Cardiac muscle cell (in vitro differentiated cells and primary cell): ENCODE measurements around the gene GRID1. TPM values are rescaled to one million over a fixed set of nuclear protein-coding genes. Genes with fewer than 3 reads are reported as not detected.

Source experiments
- DNase-seq, 2 donors: peaks; one replicate each; pipeline versions ENCODE4 v3.0.0 to v3.0.0-alpha.2; 2010 to 2017; ENCODE audit warnings: low read depth in 1 of 2, low spot score in 1 of 2
- H3K27ac ChIP-seq: fragments of 200-600 bp; sonication (generic); 2 replicates; pipeline ENCODE4 v1.5.1; 2016
- H3K27me3 ChIP-seq: fragments of 200-600 bp; sonication (generic); 2 replicates; pipeline ENCODE4 v1.6.0; 2016; ENCODE audit warnings: control low read depth
- H3K36me3 ChIP-seq: fragments of 200-600 bp; sonication (generic); 2 replicates; pipeline ENCODE4 v1.5.1; 2016; ENCODE audit warnings: control low read depth
- H3K4me1 ChIP-seq: fragments of 200-600 bp; sonication (generic); 2 replicates; pipeline ENCODE4 v1.8.1; 2017; ENCODE audit warnings: low read depth, mild to moderate bottlenecking, mixed run types
- H3K4me3 ChIP-seq: fragments of 200-600 bp; sonication (generic); 2 replicates; pipeline ENCODE4 v1.5.1; 2016; ENCODE audit warnings: mild to moderate bottlenecking
- H3K9me3 ChIP-seq: fragments of 200-600 bp; sonication (generic); 2 replicates; pipeline ENCODE4 v1.5.1; 2017; ENCODE audit warnings: low read depth, mild to moderate bottlenecking, control low read depth
- CTCF ChIP-seq: IDR thresholded peaks from 2 replicates; pipeline ENCODE4 v1.5.1; 2012; ENCODE audit warnings: low read depth, mild to moderate bottlenecking, low read length
- polyA plus RNA-seq: library from polyadenylated mRNA; unstranded; fragments of >200 nt; fragmentation: Nextera tagmentation; extraction: Ambion mirVana; gene quantifications from 2 replicates; pipeline ENCODE4 v1.2.1, GENCODE V29; 2016
- total RNA-seq: library from RNA; depleted of rRNA; stranded (reverse); fragments of >200 nt; gene quantifications from 2 replicates; pipeline ENCODE4 v1.2.3, GENCODE V29; 2016

Gene GRID1
- total and polyA plus RNA-seq, 2 experiments from 2014 or later: 1.5 to 1.6 TPM

GRCh38 chr10:86401588-86402282, 35.1 kb upstream of the GRID1 start:
- no peak overlapping the region for H3K27ac ChIP-seq
- H3K27me3 ChIP-seq: peaks cover 42% of the 10 kb centered on the region
- H3K9me3 ChIP-seq: no peaks in the 10 kb centered on the region
- H3K4me3 ChIP-seq: peak overlapping the region; percentile 49
- peak in 1 of 2 donors; percentile 23 for DNase-seq
- no peaks in the 10 kb centered on the region for H3K4me1 ChIP-seq
- TF ChIP-seq CTCF: no peak
- H3K36me3 ChIP-seq: no peaks in the 10 kb centered on the region

GRCh38 chr10:86400705-86401587, 34.4 kb upstream of the GRID1 start:
- no peaks in the 10 kb centered on the region for H3K4me1 ChIP-seq
- H3K36me3 ChIP-seq: no peaks in the 10 kb centered on the region
- peaks cover 47% of the 10 kb centered on the region for H3K27me3 ChIP-seq
- H3K4me3 ChIP-seq: peak overlapping the region; percentile 49
- DNase-seq: peak; percentile 42 to 59
- no peaks in the 10 kb centered on the region for H3K9me3 ChIP-seq
- TF ChIP-seq CTCF: peak; percentile 25
- H3K27ac ChIP-seq: no peak overlapping the region

DNA sequence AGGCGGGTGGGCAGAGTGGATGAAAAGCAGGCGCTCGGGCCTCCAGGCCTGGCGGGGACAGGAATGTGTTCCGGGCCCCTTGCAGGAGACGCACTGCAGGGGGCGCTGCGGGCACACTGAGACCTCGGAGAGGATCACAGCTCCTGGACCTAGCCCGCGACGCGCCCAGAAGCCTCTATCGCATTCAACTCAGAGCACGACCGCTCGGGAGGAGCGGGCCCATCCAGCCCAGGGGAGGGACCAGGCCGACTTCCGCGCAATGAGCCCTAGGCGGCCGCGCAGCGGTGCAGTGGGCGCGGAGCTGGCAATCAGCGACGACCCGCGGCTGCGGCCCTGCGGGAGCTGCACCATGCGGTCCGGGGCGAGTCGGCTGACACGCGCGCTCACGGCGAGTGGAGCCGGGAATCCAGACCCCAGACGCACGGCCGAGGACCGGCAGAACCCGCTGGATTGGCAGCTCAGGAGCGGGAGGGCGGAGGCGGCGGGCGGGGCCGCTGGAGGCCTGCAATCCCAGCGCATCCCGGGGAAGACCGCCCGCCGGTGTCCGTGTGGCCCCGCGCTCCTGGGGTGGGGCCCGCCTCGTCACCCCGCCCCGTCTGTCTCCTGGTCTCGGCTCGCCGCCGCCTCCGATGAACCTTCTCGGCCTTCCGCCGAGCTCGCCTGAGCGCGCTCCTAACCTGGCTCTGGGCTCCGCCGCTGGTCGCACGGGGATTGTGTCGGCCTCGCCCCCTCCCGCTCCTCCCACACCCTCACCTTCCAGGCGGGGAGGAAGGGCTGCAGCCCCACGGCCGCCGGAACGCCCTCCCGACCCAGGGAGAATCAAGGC, 33.5 kb upstream of the GRID1 start:
- Histone ChIP-seq H3K36me3 (no peaks in the 10 kb centered on the region), H3K9me3 (no peaks in the 10 kb centered on the region), H3K4me3 (peak overlapping the region; percentile 49), H3K27ac (no peak overlapping the region), H3K27me3 (peaks cover 49% of the 10 kb centered on the region), H3K4me1 (no peaks in the 10 kb centered on the region)
- TF ChIP-seq CTCF: peak; percentile 86
- peak; percentile 98 to 99 for DNase-seq

- H3K4me3 ChIP-seq: no peak overlapping the region
- no peaks in the 10 kb centered on the region for H3K9me3 ChIP-seq
- peaks cover 49% of the 10 kb centered on the region for H3K27me3 ChIP-seq
- no peak overlapping the region for H3K27ac ChIP-seq
- no peaks in the 10 kb centered on the region for H3K36me3 ChIP-seq
- no peaks in the 10 kb centered on the region for H3K4me1 ChIP-seq
- no peak for TF ChIP-seq CTCF
- no peak for DNase-seq
These were observed 32.9 kb upstream of the GRID1 start for GRCh38 chr10:86399514-86399878.

DNA sequence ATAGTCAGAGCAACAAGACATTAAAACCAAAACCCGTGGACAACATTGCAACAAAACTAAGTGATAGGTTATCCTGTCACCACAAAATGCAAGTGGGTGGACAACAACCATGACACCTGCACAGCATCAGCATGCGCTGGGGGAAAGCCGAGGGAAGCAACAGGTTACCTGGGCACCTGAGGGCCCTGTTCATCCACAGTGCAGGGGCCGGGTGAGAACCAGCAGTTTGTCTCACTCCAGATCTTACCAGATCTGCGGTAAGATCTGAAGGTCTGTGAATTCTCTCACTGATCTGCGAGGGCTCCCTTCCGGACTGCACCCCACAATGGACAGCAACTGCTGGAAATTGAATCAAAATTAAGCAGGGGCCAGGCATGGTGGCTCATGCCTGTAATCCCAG, 30.5 kb upstream of the GRID1 start:
- Histone ChIP-seq H3K27me3 (peaks cover 38% of the 10 kb centered on the region), H3K27ac (no peak overlapping the region), H3K9me3 (no peaks in the 10 kb centered on the region), H3K36me3 (no peaks in the 10 kb centered on the region), H3K4me1 (no peaks in the 10 kb centered on the region), H3K4me3 (no peak overlapping the region)
- TF ChIP-seq CTCF: no peak
- no peak for DNase-seq
